Measurements from ENCODE around the gene C3orf18.
A peak's percentile ranks its signal among the peaks of the same experiment; 100 is the strongest.

C3orf18 gene

GRCh38 chr3:50533807-50534461 is 33.6 kb downstream of the C3orf18 start:
- no peak for DNase-seq (ENCODE audit: low read depth, low spot score)
- no peak overlapping the region for H3K4me3 ChIP-seq (ENCODE audit: insufficient read length, low read depth)
- H3K9ac ChIP-seq (ENCODE audit: insufficient read length, low read depth) = peak overlapping the region; percentile 24
- H3K27me3 ChIP-seq (ENCODE audit: insufficient read depth, insufficient read length) = peaks cover 10% of the 10 kb centered on the region
- no peak for TF ChIP-seq SUZ12 (IDR thresholded peaks at IDR 0.05; ENCODE audit: extremely low read depth, insufficient read depth, insufficient read length)
- TF ChIP-seq ZNF274 (IDR thresholded peaks at IDR 0.05; ENCODE audit: low read depth, low read length) = no peak
- no peak for TF ChIP-seq YY1 (IDR thresholded peaks at IDR 0.05; ENCODE audit: insufficient read depth, insufficient read length)
- no peaks in the 10 kb centered on the region for H3K9me3 ChIP-seq (ENCODE audit: insufficient read depth, low read length)
- H3K4me1 ChIP-seq (ENCODE audit: insufficient read depth, insufficient read length) = peaks cover 26% of the 10 kb centered on the region
- no peaks in the 10 kb centered on the region for H3K36me3 ChIP-seq (ENCODE audit: insufficient read depth, insufficient read length, low read length)

- no peaks in the 10 kb centered on the region for H3K36me3 ChIP-seq (ENCODE audit: insufficient read depth, insufficient read length, low read length)
- no peaks in the 10 kb centered on the region for H3K9me3 ChIP-seq (ENCODE audit: insufficient read depth, low read length)
- H3K4me3 ChIP-seq (ENCODE audit: insufficient read length, low read depth) = no peak overlapping the region
- DNase-seq (ENCODE audit: low read depth, low spot score) = no peak
- H3K27me3 ChIP-seq (ENCODE audit: insufficient read depth, insufficient read length) = peaks cover 10% of the 10 kb centered on the region
- no peak for TF ChIP-seq SUZ12 (IDR thresholded peaks at IDR 0.05; ENCODE audit: extremely low read depth, insufficient read depth, insufficient read length)
- TF ChIP-seq ZNF274 (IDR thresholded peaks at IDR 0.05; ENCODE audit: low read depth, low read length) = no peak
- TF ChIP-seq YY1 (IDR thresholded peaks at IDR 0.05; ENCODE audit: insufficient read depth, insufficient read length) = no peak
- no peak overlapping the region for H3K9ac ChIP-seq (ENCODE audit: insufficient read length, low read depth)
- peaks cover 22% of the 10 kb centered on the region for H3K4me1 ChIP-seq (ENCODE audit: insufficient read depth, insufficient read length)
Observed at GRCh38 chr3:50533316-50533715, 34.2 kb downstream of the C3orf18 start.

- TF ChIP-seq ZNF274 (IDR thresholded peaks at IDR 0.05; ENCODE audit: low read depth, low read length) = no peak
- no peak for TF ChIP-seq SUZ12 (IDR thresholded peaks at IDR 0.05; ENCODE audit: extremely low read depth, insufficient read depth, insufficient read length)
- TF ChIP-seq YY1 (IDR thresholded peaks at IDR 0.05; ENCODE audit: insufficient read depth, insufficient read length) = no peak
- Histone ChIP-seq H3K36me3 (ENCODE audit: insufficient read depth, insufficient read length, low read length) (no peaks in the 10 kb centered on the region), H3K4me1 (ENCODE audit: insufficient read depth, insufficient read length) (peaks cover 19% of the 10 kb centered on the region), H3K4me3 (ENCODE audit: insufficient read length, low read depth) (no peak overlapping the region), H3K9ac (ENCODE audit: insufficient read length, low read depth) (peak overlapping the region; percentile 37), H3K9me3 (ENCODE audit: insufficient read depth, low read length) (no peaks in the 10 kb centered on the region), H3K27me3 (ENCODE audit: insufficient read depth, insufficient read length) (peaks cover 10% of the 10 kb centered on the region)
- no peak for DNase-seq (ENCODE audit: low read depth, low spot score)
Observed at GRCh38 chr3:50532062-50532705, 35.4 kb downstream of the C3orf18 start.

GRCh38 chr3:50531201-50531600 is 36.3 kb downstream of the C3orf18 start:
- DNase-seq (ENCODE audit: low read depth, low spot score) = no peak
- Histone ChIP-seq H3K27me3 (ENCODE audit: insufficient read depth, insufficient read length) (peaks cover 10% of the 10 kb centered on the region), H3K36me3 (ENCODE audit: insufficient read depth, insufficient read length, low read length) (no peaks in the 10 kb centered on the region)

GRCh38 chr3:50530001-50530970 is 37.3 kb downstream of the C3orf18 start:
- no peak overlapping the region for H3K4me3 ChIP-seq (ENCODE audit: insufficient read length, low read depth)
- no peak for TF ChIP-seq YY1 (IDR thresholded peaks at IDR 0.05; ENCODE audit: insufficient read depth, insufficient read length)
- TF ChIP-seq SUZ12 (IDR thresholded peaks at IDR 0.05; ENCODE audit: extremely low read depth, insufficient read depth, insufficient read length) = no peak
- no peak for TF ChIP-seq ZNF274 (IDR thresholded peaks at IDR 0.05; ENCODE audit: low read depth, low read length)
- peaks cover 10% of the 10 kb centered on the region for H3K27me3 ChIP-seq (ENCODE audit: insufficient read depth, insufficient read length)
- no peaks in the 10 kb centered on the region for H3K36me3 ChIP-seq (ENCODE audit: insufficient read depth, insufficient read length, low read length)
- no peaks in the 10 kb centered on the region for H3K9me3 ChIP-seq (ENCODE audit: insufficient read depth, low read length)
- peaks cover 22% of the 10 kb centered on the region for H3K4me1 ChIP-seq (ENCODE audit: insufficient read depth, insufficient read length)
- no peak overlapping the region for H3K9ac ChIP-seq (ENCODE audit: insufficient read length, low read depth)
- DNase-seq (ENCODE audit: low read depth, low spot score) = no peak

More at GRCh38 chr3:50531201-50531600, 36.3 kb downstream of the C3orf18 start:
- Histone ChIP-seq H3K4me1 (ENCODE audit: insufficient read depth, insufficient read length) (peaks cover 19% of the 10 kb centered on the region), H3K9ac (ENCODE audit: insufficient read length, low read depth) (no peak overlapping the region), H3K4me3 (ENCODE audit: insufficient read length, low read depth) (no peak overlapping the region), H3K9me3 (ENCODE audit: insufficient read depth, low read length) (no peaks in the 10 kb centered on the region)
- TF ChIP-seq YY1 (IDR thresholded peaks at IDR 0.05; ENCODE audit: insufficient read depth, insufficient read length) (no peak), ZNF274 (IDR thresholded peaks at IDR 0.05; ENCODE audit: low read depth, low read length) (no peak), SUZ12 (IDR thresholded peaks at IDR 0.05; ENCODE audit: extremely low read depth, insufficient read depth, insufficient read length) (no peak)

GRCh38 chr3:50525987-50526386 is 41.6 kb downstream of the C3orf18 start:
- peaks cover 5% of the 10 kb centered on the region for H3K27me3 ChIP-seq (ENCODE audit: insufficient read depth, insufficient read length)
- no peak overlapping the region for H3K9ac ChIP-seq (ENCODE audit: insufficient read length, low read depth)
- H3K4me3 ChIP-seq (ENCODE audit: insufficient read length, low read depth) = no peak overlapping the region
- H3K9me3 ChIP-seq (ENCODE audit: insufficient read depth, low read length) = no peaks in the 10 kb centered on the region
- DNase-seq (ENCODE audit: low read depth, low spot score) = peak; percentile 68
- TF ChIP-seq SUZ12 (IDR thresholded peaks at IDR 0.05; ENCODE audit: extremely low read depth, insufficient read depth, insufficient read length) (no peak), ZNF274 (IDR thresholded peaks at IDR 0.05; ENCODE audit: low read depth, low read length) (no peak), YY1 (IDR thresholded peaks at IDR 0.05; ENCODE audit: insufficient read depth, insufficient read length) (no peak)
- H3K4me1 ChIP-seq (ENCODE audit: insufficient read depth, insufficient read length) = peaks cover 31% of the 10 kb centered on the region
- no peaks in the 10 kb centered on the region for H3K36me3 ChIP-seq (ENCODE audit: insufficient read depth, insufficient read length, low read length)

Measured in NT2/D1 (cell line).